HG03095 (cell line): Measurements from ENCODE around the gene NKX6-2.

Experiments
- ATAC-seq: cut with Tn5 transposase; IDR thresholded peaks from one replicate; pipeline ENCODE4 v1.9.1; 2021; ENCODE audit warnings: moderate library complexity; ENCODE audit not compliant: unreplicated experiment

The NKX6-2 gene

DNA sequence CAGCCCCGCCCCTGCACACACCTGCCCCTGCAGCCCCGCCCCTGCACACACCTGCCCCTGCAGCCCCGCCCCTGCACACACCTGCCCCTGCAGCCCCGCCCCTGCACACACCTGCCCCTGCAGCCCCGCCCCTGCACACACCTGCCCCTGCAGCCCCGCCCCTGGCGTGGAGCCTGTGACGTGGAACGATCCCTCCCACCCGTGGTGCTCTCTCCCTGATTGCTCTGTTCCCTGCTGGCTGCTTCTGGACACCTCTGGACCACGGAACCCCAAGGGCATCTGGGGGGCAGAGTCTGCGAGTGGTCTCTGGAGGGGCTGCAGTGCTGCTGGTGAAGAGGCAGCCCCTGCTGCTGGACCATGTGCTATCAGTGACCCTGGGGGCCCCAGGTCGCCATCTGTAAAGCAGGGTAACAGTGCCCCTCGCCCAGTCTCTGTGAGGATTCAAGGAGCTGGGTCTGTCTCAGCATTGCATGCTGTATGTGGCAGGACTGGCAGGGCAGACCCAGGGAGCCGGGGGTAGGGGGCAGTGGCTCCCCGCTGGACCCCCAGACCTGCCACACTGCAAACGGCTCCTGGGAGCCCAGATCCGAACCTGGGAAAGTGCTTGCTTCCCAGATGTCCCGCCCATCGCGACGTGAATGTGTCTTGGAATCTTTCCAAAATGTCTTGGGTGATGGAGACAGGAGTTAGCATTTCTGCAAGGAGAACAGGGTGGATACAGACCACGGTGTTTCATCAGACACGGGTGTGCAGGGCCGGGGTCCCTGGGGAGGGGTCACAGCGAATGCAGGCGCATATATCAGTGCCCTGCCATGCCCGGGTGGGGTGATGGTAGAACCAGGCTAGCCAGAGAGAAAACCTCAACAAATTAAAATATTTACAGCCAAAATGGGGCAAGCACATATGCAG is 27.9 kb upstream of the NKX6-2 start:
- no peak for ATAC-seq

DNA sequence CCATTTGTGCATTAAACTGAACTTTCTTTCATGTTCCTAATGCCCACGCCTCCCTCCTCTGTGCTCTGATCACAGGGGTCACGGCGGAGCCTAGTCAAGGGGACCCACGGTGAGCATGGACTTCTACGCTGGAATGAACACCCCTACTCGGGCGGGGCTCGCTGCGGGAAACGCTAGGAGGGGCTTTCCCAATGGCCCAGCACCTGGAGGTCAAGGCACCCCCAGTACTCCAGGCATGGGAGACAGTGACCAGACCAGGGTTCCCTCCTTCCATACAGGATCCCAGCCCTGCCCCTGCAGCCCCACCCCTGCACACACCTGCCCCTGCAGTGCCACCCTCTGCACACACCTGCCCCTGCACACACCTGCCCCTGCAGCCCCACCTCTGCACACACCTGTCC is 27.1 kb upstream of the NKX6-2 start:
- ATAC-seq: no peak

DNA sequence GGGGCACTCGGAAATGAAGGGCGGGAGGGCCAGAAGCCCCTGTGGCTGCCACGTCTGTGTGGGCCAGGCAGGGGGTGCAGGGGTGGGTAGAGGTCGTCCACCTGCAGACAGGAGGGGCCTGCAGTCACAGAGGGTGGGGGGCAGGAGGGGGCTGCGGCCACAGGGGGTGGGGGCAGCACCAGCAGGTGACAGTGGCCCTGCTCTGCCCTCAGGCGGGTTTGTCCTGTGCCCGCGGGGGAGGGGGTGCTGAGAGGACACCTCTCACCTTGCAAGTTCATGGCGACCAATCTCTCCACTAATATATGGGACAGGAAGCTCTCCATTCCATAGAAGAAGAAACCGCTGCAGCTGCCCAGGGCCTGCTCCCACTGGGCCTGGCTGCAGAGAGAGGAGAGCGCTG is 26.6 kb upstream of the NKX6-2 start:
- no peak for ATAC-seq

DNA sequence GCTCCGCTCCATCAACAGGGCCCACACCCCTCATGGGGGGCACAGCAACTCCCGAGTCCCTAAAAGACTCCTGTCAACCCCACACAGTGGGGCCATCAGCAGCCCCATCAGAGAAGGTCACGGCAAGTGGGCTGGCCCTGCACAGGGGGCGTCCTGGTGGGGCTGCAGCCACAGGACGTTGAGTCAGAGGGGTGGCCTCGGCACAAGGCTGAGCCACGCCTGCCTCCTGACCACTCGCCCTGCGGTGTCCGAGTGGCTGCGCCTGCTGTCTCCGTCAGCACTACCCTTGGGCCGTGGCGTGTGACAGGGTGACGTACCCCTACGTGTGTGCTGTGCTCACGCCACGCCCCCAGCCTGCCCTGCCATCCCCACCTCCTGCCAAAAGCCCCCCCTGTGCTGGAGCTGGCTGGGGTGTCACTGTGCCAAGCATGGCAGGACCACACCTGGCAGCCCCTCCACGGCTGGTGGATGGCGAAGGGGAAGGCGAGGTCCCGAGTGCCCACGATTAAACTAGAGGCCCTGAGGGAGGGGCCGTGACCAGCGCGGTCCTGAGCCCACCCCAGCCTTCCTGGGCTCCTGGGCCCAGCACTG is 26.0 kb upstream of the NKX6-2 start:
- no peak for ATAC-seq

DNA sequence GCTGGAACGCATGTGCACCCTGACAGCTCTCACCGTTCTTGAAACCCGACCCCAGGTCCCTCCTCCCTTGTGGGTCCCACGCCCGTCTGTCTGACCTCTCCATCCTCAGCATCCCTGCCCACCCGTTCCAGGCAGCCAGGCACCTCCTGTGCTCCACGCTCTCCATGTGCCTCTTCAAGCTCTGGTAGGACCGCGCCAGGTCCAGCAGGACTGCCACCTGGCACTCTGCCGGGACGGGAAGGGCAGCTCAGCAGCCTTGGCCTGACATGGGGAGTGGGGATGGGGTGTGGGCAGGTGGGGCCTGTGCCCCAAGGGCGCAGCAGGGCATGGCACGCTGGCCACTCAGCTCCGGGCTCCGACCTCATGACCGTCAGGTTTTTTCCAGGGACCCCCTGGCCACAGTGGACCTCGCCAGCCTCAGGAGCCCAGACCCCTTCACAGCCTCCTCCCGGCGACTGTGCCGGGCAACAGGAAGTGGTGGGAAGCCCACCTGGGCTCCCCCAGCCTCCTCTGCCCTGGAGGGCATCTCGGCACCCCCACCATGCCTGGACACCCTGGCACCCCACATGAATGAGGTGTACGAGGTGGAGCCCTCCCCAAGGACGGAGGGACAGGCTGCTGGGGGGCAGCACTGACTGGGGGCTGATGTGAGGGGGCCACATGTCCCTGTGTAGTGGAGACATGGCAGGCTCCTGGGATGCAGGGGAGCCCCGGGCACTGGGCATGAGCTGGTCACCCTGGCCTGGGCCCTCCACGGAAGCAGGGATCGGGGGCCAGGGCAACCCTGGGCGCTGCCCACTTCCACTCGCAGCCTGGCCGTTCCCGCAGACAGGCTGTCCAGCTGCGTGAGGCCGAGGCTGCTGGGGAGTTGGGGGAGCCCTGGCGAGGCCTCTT is 25.1 kb upstream of the NKX6-2 start:
- ATAC-seq: no peak

DNA sequence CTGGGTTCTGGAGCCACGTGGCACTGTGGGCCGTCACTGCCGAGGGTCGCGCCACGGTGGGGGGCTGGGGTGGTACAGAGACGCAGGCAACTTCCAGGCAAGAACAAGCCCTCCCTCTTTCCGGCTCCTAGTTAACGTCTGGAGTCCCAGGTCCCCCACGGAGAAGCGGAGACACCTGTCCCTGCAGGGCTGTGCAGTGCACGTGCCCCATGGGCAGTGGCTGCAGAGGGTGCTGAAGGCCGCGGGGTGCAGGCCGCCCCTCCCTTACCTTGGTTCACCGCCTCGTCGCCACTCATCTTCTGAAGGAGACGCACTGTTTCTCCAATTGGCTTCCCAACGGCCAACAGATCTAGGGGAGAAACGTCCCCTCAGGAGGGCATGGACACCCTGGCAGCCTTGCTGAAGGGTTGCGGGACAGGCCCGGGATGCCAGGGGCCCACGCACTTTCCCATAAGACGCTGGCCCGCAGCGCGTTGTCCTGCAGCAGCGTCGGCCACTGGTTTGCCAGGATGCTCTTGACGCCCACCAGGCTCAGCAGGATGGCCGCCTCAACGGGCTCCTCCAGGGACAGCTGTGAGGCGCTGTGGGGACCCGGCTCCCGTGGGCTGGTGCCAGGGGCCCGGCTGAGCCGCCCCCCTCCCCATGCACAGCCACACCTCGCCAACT is 24.3 kb upstream of the NKX6-2 start:
- ATAC-seq: no peak

DNA sequence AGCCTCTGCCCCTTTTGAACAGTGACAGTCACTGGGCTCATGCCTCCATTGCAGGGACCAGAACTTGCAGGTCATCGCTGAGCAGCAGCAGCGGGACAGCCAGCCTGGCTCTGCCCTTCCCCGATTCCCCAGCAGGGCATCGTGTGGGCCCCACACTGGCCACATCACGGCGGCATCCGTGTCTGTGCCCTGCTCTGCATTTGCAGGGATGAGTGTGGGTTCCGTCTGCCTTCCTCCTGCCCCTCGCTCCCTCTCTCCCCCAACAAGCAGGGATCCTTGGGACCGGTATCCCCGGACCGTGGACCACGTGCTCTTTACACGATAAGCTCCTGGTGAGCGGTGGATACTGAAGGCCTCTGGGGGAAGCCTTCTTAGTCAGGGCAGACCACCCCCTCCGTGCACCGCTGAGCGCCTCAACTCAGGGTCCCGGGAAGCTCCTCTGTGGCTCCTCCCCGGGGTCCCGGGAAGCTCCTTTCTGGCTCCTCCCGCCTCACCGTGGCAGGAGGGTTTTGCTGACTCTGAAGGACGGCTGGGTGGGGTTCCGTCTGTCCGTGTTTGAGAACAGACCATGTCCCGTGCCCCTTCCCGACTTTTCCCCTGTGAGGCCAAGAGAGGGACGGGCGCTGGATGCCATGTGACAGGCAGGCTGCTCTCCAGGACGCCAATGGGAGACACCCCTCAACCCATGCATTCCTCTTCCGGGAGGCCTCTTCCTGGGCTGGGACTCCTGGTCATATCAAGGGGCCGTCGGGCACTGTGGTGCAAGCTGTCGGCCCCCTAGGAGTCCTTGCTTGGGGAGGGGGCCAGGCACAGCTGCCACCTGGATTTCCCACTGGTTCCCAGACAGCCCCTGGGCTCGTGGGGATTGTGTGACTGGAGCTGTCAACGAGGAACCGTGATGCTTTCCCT is 23.5 kb upstream of the NKX6-2 start:
- no peak for ATAC-seq

DNA sequence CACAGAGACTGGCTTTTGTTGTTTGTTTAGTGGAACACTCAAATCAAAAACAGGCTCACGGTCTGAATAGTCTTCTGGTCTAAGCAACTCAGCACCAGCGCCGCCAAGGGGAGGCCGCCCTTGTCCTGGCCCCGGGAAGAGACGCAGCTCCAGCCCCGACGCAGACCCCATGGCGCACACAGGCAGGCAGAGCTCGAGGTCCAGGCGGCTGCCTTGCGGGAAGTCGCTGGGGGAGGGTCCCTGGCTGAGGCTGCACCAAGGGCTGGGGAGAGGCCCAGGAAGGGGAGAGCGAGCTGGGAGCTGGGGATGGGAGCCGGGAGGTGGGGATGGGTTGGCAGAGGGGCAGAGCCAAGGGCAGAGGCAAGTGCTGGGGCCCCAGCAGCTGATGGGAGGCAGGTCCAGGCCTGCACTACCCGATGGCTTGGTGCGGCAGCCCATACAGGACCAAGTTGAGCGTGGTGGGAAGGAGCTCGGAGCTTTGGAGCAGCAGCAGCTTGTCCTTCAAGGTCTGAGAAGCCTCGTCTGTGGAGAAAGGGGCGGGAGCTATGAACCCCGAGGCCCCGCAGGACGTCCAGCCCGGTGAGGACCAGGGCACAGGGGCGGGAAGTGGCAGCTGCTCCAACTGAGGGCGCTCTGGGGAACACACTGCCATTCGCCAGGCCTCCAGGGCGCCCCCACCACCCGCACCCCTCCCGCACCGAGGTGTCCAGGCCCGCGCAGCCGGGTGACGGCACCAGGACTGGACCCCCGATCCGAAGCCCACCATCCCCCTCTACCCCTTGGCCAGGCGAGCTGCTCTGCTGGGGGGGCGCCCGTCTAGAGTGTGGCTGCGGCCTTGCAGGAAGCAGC is 22.7 kb upstream of the NKX6-2 start:
- ATAC-seq: no peak

DNA sequence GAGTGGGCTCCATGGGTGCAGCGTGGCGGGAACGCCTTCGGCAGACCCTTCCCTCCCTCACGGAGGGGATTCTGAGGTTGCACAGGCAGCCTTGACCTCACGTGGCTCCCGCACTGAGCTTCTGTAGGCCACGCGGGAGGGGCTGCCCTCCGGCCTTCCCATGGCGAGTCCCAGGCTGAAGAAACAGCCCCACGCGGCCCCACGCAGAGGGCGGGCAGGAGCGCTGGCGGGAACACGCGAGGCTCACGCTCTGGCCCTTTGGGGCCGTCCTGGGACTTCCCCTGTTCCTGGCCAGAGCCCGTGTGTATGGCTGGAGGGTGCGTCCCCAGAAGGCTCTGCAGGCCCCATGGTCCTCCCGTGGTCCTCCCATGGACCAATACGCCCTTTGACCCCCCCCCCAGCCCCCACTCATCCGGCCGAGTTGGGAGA is 21.7 kb upstream of the NKX6-2 start:
- no peak for ATAC-seq

DNA sequence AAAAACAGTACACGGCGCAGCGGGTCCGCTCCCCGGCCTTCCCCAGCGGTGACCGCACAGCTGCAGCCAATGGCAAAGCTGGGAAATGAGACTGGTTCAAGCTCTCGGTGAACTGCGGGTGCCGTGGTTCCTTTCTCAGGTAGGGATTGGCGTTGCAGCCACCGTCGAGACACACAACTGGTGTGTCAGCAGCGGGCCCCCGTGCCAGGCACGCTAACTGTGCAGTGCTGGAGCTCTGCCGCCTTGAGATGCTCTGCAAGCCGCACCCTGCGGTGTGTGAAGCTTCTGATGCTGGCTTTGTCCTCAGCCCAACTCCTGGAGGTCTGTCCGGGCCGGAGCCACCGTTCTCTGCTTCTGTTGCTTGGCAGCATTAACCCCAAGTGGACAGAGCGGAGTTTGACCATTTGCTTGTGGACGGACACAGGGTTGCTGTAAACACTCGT is 20.6 kb upstream of the NKX6-2 start:
- ATAC-seq: no peak

DNA sequence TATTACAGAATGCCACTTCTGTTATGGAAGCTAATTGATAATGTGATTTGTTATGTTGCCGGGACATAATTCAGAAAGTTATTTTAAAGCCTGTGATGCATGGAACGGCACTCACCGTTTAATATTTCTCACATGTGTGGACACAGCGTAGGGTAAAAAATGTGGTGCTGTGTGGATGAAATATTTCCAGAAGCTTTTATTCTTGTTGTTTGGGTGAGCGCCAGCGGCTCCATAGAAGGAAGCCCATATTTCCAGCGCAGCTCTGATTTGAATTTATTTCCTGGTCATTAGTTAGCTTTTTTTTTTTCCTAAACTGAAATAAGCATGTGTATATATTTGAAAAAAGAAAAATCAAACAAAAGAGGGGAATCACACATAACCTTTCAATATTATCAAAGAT is 20.2 kb upstream of the NKX6-2 start:
- no peak for ATAC-seq

DNA sequence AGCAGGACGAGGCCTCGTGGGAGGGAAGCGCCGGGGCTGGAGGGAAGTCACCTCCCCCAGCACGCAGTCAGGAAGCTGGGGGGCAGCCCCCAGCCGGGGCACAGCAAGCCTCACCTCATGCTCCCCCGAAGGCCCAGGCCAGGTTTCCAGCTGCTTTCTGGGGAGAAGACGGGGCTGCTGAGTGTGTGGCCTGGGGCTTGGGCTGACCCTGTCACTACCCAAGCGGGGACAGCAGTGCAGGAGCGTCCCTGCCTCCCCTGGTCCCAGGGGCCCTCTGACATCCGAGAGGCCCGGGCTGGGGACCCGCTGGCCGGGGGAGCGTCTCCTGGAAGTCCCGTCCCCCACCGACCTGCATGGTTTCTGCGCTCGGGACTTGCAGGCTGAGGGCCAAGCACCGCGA is 19.7 kb upstream of the NKX6-2 start:
- no peak for ATAC-seq

DNA sequence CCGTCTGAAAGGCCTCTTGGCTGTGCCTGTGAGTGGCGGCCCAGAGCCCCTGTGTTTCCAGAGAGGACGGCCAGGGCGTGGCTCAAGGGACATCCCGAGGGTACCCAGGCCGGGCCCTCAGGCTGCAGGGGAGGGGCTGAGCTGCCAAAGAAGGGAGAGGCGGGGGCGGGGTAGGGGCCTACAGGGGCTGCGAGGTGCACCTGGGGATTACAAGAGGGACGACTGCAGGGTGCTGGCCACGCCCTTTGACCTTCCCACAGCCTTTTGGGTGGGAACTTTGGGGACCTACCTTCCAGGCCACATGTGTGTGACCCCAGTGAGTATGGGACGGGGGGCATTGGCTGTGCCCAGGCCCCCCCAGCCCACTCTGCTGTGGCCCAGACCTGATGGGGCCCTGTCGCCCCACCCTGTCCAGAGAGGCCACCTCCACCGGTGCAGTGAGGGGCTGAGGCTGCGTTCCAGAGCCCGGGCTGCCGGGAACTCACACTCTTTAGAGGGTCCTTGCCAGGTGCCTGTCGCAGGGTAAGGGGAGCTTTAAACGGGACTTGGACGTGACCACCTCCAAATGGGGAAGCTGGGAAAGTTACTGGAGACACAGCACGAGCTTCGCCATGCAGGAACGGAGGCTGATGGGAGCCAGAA is 19.0 kb upstream of the NKX6-2 start:
- no peak for ATAC-seq

DNA sequence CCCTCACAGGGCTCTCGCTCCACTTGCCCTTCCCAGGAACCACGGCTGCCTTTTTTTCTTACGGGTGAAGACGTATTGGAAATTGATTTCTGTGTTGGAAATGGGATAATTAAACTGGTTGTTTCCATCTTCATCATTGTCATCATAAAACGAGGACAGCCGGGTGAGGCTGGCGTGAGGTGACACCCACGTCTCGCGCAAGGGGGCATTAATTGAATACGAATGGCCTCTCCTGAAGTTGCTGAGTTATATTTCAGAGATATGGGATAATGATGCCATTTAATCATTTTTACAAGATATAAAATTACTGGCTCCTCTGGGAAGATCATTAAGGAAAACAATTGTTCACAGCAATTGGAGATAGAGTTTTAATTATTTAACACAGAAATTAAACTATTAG is 18.3 kb upstream of the NKX6-2 start:
- no peak for ATAC-seq

DNA sequence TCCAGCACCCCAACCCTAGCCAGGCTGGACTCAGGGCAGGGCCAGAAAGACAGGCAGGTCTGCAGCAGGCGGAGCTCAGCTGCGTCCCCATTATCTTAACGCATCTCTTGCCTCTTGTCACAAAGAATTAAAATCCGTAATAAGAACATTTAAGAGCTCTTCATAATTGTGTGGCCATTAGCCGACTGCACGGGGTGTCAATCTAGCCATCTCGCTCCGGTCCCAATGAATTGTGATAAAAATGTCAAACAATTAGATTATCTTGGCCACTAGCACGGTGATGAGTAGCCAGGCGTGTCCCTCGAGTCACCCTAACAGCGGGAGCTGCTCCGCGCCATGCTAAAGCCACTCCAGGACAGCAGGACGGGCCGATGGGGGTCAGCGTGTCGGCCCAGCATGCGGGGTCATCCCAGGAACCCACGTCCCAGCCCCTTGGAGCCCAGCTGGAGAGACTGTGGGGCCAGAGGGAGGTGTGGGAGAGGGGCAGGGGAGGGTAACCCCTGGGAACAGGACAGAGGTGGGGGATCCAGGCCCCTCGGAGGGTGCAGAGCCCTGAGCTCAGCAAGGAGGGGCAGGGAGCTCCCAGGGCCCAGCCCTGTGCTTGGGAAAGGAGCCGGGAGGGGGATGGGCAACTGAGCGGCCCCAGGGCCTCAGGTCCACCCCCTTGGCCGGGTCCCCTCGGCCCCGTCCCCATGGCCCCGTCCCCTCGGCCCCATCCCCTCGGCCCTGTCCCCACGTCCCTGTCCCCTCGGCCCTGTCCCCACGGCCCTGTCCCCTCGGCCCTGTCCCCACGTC is 17.7 kb upstream of the NKX6-2 start:
- no peak for ATAC-seq

DNA sequence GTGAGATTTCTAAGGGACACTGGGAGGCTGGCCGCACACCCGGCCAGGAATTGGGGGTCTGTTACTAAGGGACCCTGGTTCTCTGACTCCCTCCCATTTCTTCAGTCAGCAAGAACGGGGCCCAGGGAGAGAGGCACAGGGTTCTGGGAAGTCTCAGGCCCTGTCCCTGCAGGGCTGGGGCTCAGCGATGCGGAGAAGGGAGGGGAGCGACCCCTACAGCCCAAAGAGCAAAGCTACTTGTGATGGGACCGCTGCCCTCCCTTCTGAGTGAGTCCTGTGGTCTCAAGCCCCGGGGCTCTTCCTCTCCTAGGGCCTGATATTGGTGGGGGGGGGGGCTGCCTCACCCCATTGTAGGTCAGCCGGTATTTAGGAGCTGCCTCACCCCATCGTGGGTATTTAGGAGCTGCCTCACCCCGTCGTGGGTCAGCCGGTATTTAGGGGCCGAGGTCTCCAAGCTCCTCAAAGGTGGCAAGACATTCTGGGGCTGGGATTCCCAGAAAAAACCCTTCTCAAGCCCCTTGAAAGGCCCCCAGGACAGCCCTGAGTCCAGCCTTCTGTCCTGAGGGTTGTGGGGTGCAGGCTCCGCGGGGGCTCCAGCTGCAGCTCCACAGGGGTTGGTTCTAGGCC is 16.9 kb upstream of the NKX6-2 start:
- no peak for ATAC-seq

DNA sequence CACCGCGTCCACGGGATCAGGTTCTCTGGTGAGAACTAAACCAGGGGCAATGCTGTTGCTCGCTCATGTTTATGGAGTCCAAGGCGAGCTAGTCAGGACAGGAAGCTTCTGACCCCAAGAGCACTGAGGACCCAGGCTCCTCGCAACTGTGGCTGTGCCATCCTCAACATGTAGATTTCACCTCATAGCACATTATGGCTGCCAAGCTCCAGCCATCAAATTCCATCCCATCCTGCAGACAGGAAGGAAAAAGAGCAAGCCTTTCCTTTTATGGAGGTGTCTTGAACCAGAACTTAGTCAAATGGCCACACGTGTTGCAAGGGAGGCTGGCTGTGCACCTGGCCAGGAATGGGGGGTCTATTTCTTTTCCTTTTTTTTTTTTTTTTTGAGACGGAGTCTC is 16.1 kb upstream of the NKX6-2 start:
- no peak for ATAC-seq
